HL-60 (cell line): ENCODE results near the gene TC2N.

Source experiments
- CTCF ChIP-seq: IDR thresholded peaks from one replicate; pipeline ENCODE4 v1.5.1; 2011; ENCODE audit warnings: low read length, control low read depth, inconsistent platforms; ENCODE audit not compliant: insufficient read depth
- POLR2AphosphoS5 ChIP-seq: IDR thresholded peaks from 2 replicates; pipeline ENCODE4 v1.6.1; 2012; ENCODE audit warnings: low read depth

GRCh38 chr14:91732859-91733477 is 134.4 kb downstream of the TC2N start:
- TF ChIP-seq POLR2AphosphoS5 (no peak), CTCF (no peak)
